Cardiac fibroblast (primary cell): Measurements from ENCODE around the gene BMPER.

Experiments
- DNase-seq, 2 donors: peaks; one replicate each; pipeline versions ENCODE4 v3.0.0 to v3.0.0-alpha.2; 2010; ENCODE audit warnings: low read depth in 2 of 2
- H3K4me3 ChIP-seq, 2 donors: replicated peaks in 1 of 2; 1 replicate in 1 of 2; 2 replicates in 1 of 2; pipeline ENCODE4 v1.5.1; 2011; ENCODE audit warnings: low read depth in 2 of 2, low read length in 2 of 2, mild to moderate bottlenecking in 2 of 2, moderate library complexity in 1 of 2
- CTCF ChIP-seq: IDR thresholded peaks from one replicate; pipeline ENCODE4 v1.5.1; 2011; ENCODE audit warnings: low read depth, mild to moderate bottlenecking, low read length, inconsistent platforms

BMPER gene

DNA sequence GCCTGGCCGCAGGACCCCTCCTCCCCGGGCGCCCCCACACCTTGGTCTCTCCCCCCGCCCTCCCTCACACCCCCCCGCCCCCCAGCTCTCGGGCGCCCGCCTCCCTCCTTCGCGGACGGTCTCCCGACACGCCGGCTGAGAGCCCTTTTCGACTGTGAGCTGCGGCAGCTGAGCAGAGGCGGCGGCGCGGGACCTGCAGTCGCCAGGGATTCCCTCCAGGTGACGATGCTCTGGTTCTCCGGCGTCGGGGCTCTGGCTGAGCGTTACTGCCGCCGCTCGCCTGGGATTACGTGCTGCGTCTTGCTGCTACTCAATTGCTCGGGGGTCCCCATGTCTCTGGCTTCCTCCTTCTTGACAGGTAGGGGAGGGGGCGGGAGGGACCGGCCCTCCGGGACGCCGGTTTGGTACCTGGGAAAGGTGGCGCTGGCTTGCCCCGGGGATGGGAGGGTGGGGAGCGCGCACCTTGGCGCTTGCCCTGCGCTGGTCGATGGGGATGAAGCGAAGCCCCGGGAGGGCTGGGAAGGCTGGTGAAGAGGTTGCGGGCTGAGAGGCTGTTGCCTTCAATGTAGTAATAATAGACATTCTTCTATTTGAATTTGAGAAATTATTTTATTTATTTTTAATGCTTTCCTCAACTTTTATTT is at the start of gene BMPER:
Gene BMPER (plus strand): TSS at position 151 of the 644 bp plus-strand sequence. CDS start 75 bp downstream, at position 226.
- TF ChIP-seq CTCF = no peak
- H3K4me3 ChIP-seq = peak within 1 kb of the TSS; percentile 66 to 79
- DNase-seq = peak in 1 of 2 donors; percentile 15

DNA sequence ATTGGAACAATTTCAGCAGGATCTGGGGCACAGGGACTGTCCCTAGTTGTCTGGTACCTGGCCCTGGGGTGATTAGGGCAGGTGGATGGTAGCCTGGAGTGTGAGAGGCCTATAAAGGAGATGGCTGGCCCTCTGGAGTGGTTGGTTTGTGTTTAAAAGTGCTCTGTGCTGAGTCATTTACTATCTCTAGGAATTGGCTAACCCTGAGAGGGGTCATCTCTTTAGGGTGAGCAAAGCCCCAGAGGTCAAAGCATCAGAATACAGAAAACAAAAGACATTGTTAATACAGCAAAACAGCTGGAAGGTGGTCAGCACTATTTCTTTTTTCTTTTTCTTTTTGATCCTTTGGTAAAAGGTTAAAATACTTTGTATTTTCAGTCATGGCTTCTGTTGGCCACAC is 43.4 kb upstream of the BMPER start:
- no peak for DNase-seq
- H3K4me3 ChIP-seq = no peak overlapping the region
- no peak for TF ChIP-seq CTCF

DNA sequence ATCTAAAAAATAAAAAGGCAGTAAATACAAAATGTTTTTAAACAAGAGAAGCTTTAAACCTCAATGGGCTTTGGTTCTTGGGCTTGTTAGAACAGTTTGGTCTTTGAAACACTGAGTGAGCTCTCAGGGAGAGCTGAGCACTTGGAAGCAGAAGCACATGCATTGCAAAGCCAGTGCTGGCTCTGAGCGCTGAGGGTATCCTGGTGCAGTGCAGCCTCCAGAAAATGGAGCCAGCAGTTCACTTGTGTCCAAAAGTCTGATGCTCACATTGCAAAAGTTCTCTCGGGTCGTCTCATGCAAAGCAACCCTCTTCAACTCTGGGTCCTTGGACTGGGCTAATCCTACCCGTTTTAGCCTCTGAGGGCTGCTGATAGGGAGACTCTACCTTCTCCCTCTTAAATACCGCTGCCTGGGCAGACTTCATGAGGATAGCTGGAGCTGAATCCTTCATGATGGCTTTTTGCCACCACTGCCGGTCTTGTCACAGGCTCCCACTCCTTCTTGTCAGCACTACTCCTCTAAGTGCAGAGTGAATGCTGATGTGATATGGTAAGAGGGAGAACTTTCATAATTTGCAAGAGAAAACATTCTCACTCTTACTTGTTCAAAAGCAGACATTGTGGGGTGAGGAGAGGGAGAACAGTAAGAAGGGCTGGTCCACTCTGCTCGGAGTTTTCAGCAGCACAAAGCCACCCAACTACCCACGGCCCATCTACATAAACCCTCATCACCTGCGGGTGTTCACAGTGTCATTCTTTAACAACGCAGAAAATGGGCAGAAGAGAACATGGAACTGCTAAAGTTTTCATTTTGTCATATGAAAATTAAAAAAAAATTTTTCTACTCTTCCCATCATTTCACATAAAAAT is 42.2 kb upstream of the BMPER start:
- H3K4me3 ChIP-seq = no peak overlapping the region
- peak in 1 of 2 donors; percentile 70 for DNase-seq
- no peak for TF ChIP-seq CTCF

GRCh38 chr7:33868166-33868565 is 37.2 kb upstream of the BMPER start:
- H3K4me3 ChIP-seq = no peak overlapping the region
- peak; percentile 47 to 51 for DNase-seq
- TF ChIP-seq CTCF = no peak

DNA sequence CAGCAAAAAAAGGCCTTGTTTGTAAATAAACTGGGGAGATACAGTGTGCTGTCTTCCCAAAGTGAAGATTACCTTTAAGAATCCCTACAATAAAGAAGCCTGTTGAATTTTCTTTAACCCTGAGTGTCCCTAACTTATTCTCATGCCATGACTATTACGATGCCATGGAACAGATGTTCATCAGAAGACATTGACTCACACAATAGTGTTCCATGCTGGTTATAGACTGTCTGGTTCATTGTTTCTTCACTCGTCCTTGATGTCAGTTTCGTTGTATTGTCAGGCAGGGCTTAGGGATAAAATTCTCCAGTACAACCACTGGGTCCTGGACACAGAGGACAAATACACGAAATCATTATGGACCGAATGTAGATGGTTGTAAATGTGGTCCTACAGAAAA is 36.2 kb upstream of the BMPER start:
- H3K4me3 ChIP-seq = no peak overlapping the region
- no peak for TF ChIP-seq CTCF
- no peak for DNase-seq

DNA sequence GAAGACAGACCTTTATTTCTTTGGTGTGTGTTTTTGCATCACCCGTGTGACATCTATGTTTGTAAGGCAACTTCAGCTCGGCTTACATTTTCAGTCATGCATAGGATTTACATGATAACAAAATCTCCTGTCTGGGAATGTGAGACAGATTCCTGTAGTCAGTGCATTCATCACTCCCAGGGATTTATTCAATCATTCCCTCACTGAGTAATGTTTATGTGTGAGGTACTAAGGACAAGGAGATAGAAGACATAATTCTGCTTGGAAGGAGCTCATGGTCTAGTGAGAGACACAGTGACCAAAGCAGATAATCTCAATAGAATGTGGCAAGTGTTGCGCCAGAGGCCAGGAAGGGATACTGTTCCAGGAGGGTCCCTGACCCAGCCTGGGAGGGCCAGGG is 35.2 kb upstream of the BMPER start:
- no peak for DNase-seq
- no peak overlapping the region for H3K4me3 ChIP-seq

More for the DNA sequence above, 35.2 kb upstream of the BMPER start:
- TF ChIP-seq CTCF = no peak
